SIG-M5 treated with dmso at 0.1 percent for 504 hours (cell line): ENCODE data around the gene GLRA2.

Experiments
- DNase-seq: peaks from one replicate; lab custom pipeline; 2025; ENCODE audit not compliant: unreplicated experiment; lab: John Stamatoyannopoulos, UW

Gene GLRA2

DNA sequence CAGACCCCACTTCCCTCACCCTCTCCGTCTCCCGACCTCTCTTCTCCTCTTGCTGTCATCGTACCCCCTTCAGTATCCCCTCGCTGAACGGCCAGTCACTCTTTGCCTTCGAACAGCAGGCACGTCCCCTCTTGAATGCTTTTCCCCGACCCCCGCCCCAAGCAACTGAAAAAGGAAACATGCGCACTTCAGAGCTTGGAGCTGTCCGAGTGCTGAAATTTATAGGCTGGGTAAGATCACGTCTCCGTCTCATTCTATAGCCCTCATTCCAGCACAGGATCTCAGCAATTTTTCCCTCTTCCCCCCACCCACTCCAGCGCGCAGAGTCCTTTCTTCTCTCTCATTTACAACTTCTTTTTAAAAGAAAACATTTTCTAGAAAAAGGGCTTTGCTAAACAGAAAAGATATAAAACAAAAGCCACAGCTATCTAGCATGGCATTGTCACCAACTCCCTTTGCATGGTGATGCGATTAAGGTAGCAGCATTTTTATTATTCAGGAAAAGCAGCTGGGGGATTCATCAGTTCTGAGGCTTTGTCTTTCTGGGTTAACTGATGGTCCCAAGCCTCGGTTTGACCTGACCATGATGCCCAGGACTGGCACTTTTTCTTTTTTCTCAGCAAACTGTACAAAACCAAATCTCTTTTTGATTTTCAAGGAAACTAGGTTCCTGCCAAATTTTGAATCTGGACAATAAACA lies at the start of gene GLRA2:
GLRA2 (plus strand) TSS at position 247 of the 700 bp plus-strand sequence. CDS start 522 bp downstream, outside the sequence.
- peak; percentile 1 for DNase-seq

DNA sequence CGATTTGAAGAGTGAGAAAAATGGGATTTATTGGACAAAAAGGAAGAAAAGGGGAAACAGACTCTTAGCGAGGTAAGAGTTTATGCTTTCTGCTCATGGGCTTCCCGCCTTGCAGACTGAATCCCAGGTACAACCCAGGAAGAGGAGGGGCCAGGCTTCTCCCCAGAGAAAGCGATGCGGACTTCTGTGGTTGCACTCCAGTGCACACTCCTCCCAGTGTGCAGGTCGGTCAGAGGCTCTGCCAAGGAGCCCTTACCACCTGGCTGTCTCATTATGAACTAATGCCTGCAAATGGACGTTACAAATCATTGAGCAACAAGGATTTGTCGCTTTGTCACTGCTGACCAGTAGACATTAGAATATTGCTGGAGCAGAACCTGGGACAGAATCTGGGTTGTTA lies 39.9 kb upstream of the GLRA2 start:
- DNase-seq: no peak

DNA sequence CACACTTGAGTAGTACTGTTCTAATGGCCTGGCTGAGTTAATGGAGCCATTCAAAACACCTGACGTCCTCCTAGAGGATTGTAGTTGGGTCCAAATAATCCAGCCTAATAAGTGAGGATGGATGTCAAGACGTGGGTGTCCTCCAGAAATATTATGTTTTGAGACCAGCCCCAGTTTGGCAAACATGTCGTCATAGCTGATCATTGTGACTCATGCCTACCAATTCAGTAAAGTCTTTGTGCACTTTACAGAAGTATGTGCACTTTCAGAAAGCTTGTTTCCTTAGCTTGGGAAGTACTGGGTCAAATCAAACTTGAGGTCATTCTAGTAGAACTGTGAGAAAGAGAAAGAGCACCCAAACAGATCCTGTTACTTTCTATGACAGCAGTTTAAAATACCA lies 37.6 kb upstream of the GLRA2 start:
- no peak for DNase-seq

DNA sequence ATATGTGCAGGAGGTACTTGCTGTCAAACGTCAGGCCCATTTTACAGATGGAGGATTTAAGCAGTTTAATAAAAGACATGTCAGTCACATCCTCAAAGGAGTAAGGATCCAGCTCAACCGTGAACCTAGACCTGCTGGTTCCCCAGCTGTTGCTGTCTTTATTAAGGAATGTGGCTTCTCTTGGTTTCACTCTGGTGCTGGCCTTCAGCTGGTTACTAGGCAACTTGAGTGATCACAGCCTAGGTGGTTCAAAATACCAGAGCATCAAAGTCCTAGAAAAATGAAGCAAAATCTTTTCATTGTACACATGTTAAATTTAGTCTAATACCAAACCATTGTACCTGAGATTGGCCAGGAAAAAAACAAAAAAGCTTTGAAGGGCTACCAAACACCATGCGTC lies 32.7 kb upstream of the GLRA2 start:
- DNase-seq: no peak

DNA sequence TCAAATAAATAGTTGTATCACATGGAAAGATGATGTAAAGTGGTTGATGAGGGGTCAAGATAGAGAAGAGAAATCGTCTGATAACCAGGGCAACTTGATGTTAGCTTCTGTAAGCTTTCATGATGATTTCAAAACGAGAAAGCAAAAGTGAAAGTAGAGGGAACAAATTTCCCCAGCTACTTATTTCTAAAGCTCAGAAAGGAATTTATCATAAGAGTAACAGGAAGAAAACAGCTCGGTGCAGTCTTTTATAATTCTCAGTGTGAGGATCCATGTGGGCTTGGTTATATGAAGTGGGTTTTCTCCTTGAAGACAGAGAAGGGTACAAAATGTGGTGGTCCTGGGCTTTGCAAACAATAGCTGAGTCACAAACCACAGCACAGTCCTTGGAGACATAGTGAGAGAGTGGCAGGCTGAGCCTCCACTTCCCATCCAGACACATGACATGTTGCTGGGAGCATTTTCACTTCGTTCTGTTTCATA lies 32.1 kb upstream of the GLRA2 start:
- DNase-seq: peak; percentile 14

DNA sequence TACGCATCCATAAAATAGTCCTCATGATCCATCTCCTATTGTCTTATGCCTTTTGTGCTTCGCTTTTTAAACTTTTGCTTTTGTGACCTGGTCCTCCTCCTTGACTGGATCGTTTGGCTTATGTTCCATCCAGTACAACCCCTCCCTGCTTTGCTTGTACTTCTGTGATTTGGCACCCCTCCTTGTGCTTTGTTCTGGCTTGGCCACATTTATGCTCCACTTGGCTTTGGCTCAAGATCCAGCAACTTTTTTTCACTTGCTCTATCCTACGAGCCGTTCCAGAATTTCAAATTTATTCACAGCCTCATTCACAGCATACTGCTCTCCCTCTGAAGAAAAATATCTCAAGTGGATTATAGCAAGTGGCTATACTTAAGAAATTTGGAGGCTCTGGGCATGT lies 28.0 kb upstream of the GLRA2 start:
- no peak for DNase-seq

DNA sequence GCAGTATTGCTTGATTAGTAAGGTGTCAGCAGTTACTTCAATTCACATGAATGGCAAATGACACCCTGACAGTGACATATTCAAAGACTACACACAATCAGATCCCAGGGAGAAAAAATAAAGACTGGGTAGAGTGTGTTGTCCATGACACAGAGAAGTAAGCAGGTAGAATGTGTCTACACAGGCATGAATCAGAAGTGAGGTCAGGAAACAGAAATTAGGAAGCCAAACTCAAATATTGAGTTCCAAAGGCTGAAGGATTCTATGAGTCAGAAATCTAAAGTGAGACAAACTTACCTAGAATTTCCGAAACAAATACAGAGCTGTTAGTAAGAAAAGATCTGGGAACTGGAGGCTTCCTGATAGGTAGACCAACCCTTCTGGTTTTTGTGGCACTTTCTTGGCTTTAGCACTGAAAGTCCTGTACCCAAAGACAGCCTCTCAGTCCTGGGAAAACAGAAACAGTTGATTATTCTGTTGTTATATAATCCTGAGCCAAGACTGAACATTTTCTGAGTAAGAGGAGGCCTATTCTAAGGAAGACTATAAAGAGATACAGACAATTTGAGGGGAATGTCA lies 24.3 kb upstream of the GLRA2 start:
- no peak for DNase-seq

DNA sequence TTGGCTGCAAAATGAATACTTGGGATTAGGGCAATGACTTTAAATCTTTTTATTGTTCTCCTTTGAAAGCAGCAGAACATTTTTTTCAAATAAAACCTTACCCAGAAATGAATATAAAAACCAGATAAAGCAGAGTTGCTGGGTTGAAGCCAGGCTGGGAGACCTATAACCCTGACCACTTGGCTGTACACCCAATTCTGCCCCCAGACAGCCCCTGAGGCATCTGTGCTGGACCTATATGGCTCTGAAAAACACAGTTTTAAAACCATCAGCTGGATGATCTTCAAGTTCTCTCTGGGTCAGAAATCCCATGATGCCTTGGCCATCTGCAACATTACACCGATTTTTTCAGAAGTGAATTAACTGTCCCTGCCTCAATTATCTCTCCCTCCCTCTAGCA lies 23.7 kb upstream of the GLRA2 start:
- no peak for DNase-seq

DNA sequence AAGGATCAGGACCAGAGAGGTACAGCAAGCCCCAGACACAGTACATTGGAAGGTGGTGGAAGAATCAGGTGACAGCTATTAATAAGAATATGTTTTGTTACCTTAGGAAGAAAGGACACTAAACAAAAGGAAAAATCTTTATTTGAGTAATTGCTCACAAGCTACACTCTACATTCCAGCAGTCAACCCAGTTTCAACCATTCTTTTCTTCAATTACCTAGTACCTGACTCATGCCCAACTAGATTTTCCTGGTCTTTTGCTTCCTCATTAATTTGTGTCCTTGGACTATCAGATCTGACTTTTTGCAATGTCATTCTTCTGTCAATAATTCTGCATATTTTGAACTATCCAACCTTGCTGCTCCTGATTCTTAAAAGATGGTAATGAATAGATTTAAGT lies 22.5 kb upstream of the GLRA2 start:
- DNase-seq: no peak

DNA sequence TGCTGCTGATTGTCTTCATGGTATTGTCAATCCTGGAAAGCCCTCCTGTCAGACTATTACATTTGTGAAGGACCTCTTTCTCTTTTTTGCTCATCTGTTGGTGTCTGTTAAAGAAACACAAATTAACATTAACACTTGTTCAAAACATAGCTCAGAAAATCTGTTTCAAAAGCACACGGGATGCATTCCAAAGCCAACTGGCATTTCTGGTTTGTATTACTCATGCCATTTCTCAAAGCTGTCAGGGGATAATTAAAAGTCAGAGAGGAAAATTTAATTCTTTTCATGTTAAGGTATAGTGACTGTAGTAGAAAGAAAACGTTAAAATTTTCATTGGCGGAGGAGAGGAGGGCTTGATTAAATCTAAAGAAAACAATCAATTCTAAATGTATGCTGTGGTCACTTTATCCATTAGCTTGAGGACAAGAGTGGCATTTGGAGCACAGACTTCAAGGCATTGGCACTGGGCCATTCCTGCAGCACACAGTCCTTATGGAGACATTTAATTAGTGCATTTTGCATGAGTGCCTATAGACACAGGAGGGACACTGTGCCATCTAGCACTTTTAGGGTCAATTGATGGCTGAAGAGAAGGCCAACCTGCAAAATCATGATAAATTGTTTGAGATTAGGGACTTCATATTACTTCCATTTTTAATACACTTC lies 21.2 kb upstream of the GLRA2 start:
- no peak for DNase-seq

DNA sequence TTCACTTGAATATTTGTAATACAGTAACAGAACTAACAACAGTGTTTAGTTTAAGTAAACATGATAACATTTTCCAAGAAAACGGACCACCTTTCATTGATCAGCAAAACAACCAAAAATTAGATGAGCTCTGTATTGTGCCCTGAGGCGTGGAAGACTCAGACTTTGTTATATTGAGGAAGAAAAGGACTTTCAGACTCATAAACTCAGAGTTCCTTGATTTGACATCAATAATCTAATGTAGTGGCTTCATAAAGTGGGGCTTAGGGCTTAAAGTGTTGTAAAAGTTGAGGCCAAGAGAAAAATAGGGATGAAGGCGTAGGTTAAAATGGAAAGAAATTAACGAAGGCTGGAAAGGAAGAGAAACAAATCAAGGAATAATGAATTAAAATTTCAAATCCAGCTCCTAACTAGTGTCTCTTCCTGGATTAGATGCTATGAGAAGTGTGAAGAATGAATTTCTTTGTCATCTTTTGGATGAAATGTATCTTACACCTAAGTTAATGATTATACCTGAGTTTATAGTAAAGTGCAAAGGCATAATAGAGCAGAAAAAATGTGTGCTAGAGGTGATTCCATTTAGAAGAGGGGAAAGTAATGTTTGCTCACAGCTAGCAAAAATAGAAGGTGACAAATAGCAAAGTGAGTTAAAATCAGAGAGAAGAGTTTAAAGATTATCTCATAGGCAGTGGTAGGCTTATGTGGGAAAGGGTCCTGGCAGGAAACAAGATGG lies 19.8 kb upstream of the GLRA2 start:
- DNase-seq: no peak

DNA sequence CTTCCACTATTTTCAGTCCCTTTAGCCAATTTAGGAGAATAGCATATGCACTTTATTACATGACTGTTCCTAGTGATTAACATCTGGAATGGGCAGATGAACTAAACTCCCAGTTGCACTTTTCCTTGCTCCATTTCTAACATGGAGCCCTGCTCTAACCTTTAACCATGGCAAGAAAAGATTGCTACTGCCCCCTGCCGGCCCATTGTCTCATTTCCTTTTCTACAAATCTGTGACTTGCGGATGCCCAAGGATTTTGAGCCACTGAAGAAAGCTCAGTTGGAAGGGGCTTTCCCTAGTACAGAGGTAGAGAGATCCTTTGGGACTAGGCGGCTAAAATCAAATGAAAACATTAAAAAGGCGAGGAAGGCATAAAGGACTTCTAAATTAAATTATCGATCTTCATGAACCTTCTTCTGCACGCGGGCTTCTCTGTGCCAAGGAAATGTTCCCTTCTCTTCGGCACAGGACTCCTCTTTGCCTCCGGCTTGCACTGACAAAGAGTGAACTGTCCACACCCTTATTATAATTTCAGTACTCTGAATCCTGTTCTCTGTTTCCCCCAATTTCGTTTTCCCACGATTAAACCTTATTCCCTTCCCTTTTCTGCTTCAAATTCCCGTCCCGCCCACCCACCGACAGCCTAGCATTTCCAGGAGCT lies 577 bp upstream of the GLRA2 start:
- DNase-seq: peak; percentile 0

DNA sequence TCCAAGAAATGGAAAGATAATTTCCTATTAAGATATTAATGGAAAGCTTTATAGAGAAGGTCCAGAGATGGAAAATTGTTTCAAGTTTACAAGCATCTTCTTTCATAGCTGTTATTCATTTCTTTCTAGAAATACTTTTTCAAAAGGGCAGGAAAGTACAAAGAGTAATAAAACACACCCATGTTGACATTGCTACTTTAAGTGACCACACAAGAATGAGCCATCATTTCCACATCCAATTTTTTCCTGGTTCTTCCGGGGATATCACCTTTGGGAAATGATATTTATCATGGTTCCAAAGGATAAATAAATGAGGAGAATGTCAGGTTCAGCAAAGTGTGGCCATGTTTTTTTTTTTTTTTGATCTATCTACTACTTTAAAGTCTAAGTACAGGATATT lies 4.5 kb downstream of the GLRA2 start:
- no peak for DNase-seq

DNA sequence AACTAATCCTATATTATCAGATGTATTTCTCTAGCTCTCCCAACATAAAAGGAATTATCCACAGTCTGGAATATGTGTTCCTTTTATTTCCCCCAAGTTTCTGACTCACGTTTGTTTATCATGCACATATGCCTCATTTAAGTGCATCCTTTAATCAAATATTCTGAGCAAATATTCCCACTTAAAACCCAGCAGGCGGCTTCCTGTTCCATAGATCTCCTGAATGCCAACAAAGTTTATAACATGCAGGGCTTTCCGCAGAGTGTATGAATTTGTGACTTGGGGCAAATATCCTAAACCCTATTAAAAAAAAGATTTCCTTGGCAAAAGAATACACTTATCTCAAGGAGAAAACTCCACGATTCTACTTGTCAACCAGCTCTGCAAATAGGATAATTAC lies 16.9 kb downstream of the GLRA2 start:
- no peak for DNase-seq

DNA sequence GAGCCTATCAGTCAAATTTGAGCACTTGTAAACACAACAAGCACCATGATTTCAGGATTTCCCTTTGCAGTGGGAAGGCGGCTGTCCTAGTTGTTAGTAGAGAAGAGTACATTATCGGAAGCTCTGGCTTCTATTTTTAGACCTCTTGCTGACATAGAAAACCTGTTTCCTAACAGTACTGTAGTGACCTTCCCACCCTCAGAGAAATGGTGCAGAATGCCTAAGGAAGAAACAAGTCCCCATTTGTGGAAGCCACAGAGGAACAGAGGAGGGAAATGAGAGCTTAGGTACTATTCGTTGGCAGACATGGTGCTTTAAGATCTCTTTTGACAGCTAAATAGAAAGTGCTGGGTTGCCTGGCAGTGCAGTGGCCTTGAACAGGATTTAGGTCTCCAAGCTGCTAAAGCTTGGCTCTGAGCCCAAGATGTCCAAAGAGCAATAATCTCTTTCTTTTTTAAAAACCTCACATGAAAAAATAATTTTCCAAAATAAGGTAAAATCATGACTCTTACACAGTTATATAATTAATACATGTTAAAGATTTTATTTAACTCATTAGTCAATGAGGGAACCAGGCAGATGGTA lies 24.9 kb downstream of the GLRA2 start:
- no peak for DNase-seq

DNA sequence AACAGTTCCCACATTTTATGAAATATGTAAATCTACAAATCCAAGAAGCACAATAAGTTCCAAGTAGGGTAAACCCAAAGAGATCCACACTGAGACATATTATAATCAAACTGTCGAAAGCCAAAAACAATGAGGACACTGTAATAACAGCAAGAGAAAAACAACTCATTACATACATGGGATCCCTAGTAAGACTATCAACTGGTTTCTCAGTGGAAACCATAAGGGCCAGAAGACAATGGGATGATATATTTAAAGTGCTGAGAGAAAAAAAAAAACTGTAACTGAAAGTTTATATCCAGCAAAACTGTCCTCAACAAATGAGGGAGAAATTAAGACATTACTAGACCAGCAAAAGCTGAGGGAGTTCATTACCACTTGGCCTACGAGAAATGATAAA lies 34.7 kb downstream of the GLRA2 start:
- DNase-seq: no peak

DNA sequence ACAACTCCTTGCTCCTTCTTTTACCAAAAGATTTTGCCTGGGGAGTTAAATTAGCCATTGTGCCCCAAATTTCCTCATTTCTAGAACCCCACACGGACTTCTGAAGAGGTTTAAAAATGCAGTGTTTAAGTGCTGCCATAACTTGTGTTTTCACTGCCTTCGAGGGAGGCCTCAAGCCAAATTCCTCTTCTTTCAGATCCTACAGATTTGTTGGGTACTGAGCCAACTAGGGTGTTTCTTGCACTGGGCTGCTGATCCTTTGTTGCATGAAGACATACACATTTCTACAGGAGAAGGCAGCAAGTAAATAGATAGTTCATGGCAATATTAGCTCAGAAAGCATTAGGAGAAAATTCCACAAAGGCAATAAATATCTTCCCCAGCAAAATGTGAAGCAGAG lies 43.8 kb downstream of the GLRA2 start:
- no peak for DNase-seq

DNA sequence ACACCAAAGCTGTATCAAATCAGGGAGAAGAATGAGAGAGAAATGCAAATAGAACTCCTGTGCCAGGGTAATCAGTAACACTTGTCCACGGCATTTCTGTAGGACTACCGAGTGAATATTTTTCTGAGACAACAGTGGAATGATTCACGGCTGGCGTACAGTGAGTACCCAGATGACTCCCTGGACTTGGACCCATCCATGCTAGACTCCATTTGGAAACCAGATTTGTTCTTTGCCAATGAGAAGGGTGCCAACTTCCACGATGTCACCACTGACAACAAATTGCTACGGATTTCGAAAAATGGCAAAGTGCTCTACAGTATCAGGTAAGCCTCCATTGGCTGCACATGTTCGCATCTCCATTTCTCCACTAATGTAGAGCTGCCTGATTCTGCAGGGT lies 51.7 kb downstream of the GLRA2 start:
- no peak for DNase-seq

DNA sequence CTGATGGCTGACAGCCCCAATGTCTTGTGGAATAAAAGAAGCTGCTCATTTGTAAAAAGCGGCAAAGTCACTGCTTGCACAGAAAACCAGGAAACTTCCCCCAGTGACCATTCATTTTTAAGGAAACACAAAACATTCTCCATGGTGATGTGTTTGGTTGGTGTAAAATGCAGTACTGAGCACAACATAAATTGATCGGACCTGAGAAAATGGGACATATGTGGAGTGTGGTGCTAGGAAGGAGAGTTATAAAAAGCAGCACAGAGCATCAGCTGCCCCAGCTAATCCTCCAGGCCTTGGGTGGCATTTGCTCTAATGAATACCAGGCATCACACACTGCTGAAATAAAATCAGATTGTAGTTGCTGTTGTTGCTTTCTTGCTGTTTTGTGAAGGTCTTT lies 55.2 kb downstream of the GLRA2 start:
- DNase-seq: no peak

DNA sequence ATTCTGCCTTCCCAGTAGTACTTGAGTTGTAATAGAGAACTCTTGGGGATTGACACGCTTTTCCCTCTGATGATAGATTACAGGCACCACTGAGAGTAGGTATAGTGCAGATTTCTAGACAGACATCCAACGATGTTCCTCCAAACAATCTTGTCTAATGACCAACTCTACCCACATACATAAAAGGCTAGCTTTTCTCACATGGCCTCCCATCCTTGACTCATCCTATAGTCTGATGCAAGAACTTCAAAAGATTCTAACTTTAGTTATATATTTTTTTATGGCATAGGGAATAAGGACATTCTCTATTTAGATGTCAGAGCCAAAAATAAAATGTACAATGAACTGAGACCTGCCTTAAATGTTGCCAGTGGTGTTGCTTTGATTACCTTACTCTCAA lies 60.9 kb downstream of the GLRA2 start:
- DNase-seq: no peak
